Measurements from ENCODE around the gene TRIM52. TPM values are rescaled to one million over a fixed set of nuclear protein-coding genes. Genes with fewer than 3 reads are reported as not detected.

TRIM52 gene
- total and polyA plus RNA-seq, 2 of the 13 experiments (the other 11 are each of a cell fraction or from before 2014, with no cell fraction given) = 7.2 to 11.6 TPM

DNA sequence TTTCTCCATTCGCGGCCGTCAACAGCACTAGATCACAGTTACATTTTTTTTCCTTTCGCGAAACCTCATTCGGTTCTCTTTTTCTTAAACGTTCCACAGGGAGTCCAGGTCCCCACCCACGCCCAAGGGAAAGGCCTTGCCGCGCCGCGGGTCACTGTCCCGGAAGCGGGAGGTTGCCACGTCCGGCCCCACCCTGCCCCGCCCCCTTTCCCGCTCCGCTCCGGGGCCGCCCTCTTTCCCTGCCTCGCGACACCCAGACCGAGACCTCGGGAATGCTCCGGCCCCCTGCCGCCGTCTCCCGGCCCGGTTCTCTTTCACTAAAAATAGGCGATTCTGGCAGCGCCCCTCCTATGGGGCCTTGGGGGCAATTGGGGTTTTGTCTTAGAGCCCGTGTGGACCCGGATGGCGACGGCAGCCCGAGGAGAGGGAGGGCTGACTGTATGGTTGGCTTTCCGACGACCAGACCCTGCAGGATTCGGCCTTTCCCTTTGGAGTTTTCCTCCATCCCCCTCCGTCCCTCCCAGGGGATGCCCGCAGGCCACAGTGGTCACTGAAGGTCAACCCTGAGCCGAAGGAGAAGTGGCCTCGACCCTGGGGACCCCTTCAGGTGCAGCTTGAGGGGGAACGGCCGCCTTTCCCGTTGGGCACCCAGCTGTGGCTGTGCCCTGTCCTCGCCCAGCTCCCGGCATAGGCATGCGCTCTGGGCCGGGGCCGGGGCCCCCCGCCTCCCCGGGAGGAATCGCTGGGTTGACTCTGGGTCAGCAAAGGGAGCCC lies 14.5 kb downstream of the TRIM52 start (continued):
- TF ChIP-seq, protein P1, sequence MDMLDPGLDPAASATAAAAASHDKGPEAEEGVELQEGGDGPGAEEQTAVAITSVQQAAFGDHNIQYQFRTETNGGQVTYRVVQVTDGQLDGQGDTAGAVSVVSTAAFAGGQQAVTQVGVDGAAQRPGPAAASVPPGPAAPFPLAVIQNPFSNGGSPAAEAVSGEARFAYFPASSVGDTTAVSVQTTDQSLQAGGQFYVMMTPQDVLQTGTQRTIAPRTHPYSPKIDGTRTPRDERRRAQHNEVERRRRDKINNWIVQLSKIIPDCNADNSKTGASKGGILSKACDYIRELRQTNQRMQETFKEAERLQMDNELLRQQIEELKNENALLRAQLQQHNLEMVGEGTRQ (IDR thresholded peaks at IDR 0.05; ENCODE audit: low read depth, low read length) = no peak
- TF ChIP-seq, protein P1 (CRISPR knock-in tag; IDR thresholded peaks at IDR 0.05; ENCODE audit: borderline replicate concordance) = no peak
- TF ChIP-seq, protein P2, sequence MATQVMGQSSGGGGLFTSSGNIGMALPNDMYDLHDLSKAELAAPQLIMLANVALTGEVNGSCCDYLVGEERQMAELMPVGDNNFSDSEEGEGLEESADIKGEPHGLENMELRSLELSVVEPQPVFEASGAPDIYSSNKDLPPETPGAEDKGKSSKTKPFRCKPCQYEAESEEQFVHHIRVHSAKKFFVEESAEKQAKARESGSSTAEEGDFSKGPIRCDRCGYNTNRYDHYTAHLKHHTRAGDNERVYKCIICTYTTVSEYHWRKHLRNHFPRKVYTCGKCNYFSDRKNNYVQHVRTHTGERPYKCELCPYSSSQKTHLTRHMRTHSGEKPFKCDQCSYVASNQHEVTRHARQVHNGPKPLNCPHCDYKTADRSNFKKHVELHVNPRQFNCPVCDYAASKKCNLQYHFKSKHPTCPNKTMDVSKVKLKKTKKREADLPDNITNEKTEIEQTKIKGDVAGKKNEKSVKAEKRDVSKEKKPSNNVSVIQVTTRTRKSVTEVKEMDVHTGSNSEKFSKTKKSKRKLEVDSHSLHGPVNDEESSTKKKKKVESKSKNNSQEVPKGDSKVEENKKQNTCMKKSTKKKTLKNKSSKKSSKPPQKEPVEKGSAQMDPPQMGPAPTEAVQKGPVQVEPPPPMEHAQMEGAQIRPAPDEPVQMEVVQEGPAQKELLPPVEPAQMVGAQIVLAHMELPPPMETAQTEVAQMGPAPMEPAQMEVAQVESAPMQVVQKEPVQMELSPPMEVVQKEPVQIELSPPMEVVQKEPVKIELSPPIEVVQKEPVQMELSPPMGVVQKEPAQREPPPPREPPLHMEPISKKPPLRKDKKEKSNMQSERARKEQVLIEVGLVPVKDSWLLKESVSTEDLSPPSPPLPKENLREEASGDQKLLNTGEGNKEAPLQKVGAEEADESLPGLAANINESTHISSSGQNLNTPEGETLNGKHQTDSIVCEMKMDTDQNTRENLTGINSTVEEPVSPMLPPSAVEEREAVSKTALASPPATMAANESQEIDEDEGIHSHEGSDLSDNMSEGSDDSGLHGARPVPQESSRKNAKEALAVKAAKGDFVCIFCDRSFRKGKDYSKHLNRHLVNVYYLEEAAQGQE (IDR thresholded peaks at IDR 0.05; ENCODE audit: borderline replicate concordance in 1 of 2, low read depth in 1 of 2, low read length in 2 of 2) = no peak; a peak in 1 of 4 replicates
- TF ChIP-seq PRMT3 (CRISPR knock-in tag; IDR thresholded peaks at IDR 0.05; ENCODE audit: borderline replicate concordance, low read depth) (no peak), ZNF850 (CRISPR knock-in tag; conservative IDR thresholded peaks at IDR 0.05) (no peak), MIXL1 (CRISPR knock-in tag; IDR thresholded peaks at IDR 0.05) (no peak), ATF7-NPFF (CRISPR knock-in tag; IDR thresholded peaks at IDR 0.05; ENCODE audit: low read depth) (no peak; the same call in 1 of the 2 replicates), TOPORS (CRISPR knock-in tag; IDR thresholded peaks at IDR 0.05) (no peak), AHR (CRISPR knock-in tag; IDR thresholded peaks at IDR 0.05) (peak; percentile 57; the same call in 1 of the 2 replicates), REXO4 (CRISPR knock-in tag; IDR thresholded peaks at IDR 0.05; ENCODE audit: borderline replicate concordance) (no peak), FLYWCH1 (CRISPR knock-in tag; IDR thresholded peaks at IDR 0.05) (0 out of 2 replicates have a peak, but pooled peaks have one; percentile 4), ZKSCAN5 (CRISPR knock-in tag; IDR thresholded peaks at IDR 0.05) (no peak), ZBTB7B (CRISPR knock-in tag; IDR thresholded peaks at IDR 0.05) (no peak; the same call in 1 of the 2 replicates), ZNF790 (CRISPR knock-in tag; IDR thresholded peaks at IDR 0.05; ENCODE audit: borderline replicate concordance) (no peak), EP300 (IDR thresholded peaks at IDR 0.05; ENCODE audit: low read depth in 2 of 2, low read length in 2 of 2) (no peak), EP300 (CRISPR knock-in tag; IDR thresholded peaks at IDR 0.05; ENCODE audit: borderline replicate concordance) (no peak)
- TF ChIP-seq, protein P3, sequence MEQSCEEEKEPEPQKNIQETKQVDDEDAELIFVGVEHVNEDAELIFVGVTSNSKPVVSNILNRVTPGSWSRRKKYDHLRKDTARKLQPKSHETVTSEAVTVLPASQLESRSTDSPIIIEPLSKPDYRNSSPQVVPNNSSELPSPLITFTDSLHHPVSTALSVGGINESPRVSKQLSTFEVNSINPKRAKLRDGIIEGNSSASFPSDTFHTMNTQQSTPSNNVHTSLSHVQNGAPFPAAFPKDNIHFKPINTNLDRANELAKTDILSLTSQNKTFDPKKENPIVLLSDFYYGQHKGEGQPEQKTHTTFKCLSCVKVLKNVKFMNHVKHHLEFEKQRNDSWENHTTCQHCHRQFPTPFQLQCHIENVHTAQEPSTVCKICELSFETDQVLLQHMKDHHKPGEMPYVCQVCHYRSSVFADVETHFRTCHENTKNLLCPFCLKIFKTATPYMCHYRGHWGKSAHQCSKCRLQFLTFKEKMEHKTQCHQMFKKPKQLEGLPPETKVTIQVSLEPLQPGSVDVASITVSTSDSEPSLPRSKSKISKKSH (CRISPR knock-in tag; IDR thresholded peaks at IDR 0.05; ENCODE audit: borderline replicate concordance) = no peak
- TF ChIP-seq, protein P4, sequence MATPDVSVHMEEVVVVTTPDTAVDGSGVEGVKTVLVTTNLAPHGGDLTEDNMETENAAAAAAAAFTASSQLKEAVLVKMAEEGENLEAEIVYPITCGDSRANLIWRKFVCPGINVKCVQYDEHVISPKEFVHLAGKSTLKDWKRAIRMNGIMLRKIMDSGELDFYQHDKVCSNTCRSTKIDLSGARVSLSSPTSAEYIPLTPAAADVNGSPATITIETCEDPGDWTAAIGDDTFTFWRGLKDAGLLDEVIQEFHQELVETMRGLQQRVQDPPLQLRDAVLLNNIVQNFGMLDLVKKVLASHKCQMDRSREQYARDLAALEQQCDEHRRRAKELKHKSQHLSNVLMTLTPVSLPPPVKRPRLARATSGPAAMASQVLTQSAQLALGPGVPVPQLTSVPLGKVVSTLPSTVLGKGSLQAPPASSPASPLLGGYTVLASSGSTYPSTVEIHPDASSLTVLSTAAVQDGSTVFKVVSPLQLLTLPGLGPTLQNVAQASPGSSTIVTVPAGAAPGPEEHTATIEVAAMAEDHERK (CRISPR knock-in tag; IDR thresholded peaks at IDR 0.05; ENCODE audit: low read depth) = no peak
- TF ChIP-seq, protein P5, sequence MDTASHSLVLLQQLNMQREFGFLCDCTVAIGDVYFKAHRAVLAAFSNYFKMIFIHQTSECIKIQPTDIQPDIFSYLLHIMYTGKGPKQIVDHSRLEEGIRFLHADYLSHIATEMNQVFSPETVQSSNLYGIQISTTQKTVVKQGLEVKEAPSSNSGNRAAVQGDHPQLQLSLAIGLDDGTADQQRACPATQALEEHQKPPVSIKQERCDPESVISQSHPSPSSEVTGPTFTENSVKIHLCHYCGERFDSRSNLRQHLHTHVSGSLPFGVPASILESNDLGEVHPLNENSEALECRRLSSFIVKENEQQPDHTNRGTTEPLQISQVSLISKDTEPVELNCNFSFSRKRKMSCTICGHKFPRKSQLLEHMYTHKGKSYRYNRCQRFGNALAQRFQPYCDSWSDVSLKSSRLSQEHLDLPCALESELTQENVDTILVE (CRISPR knock-in tag; IDR thresholded peaks at IDR 0.05) = 0 out of 2 replicates have a peak, but pooled peaks have one; percentile 17

Data from HepG2 (cell line).